Glomerular endothelial cell (primary cell): ENCODE results near the gene SPI1. TPM values are rescaled to one million over a fixed set of nuclear protein-coding genes. Genes with fewer than 3 reads are reported as not detected.
"Not testable (repeated sequence)": the region's sequence is repeated elsewhere in the genome, so short reads cannot be mapped to it uniquely, and the experiment has no call there.

ENCODE experiments used
- DNase-seq: peaks from one replicate; pipeline ENCODE4 v3.0.0-alpha.2; 2011; ENCODE audit warnings: low read depth, low spot score; ENCODE audit errors: extremely low read depth
- total RNA-seq: library from RNA; depleted of rRNA; stranded (reverse); fragments of >200 nt; gene quantifications from 2 replicates; pipeline ENCODE4 v1.2.3, GENCODE V29; 2015

Gene SPI1
- total RNA-seq, 1 donor from 2014 or later: not detected

- DNase-seq: no peak
Measured at GRCh38 chr11:47328449-47329390, 49.6 kb downstream of the SPI1 start.

- DNase-seq: no peak
Measured at GRCh38 chr11:47327949-47328348, 50.4 kb downstream of the SPI1 start.

- DNase-seq: no peak
Measured at GRCh38 chr11:47327025-47327424, 51.3 kb downstream of the SPI1 start.

- DNase-seq: no peak
Measured at GRCh38 chr11:47326198-47326597, 52.1 kb downstream of the SPI1 start.

GRCh38 chr11:47325271-47326041 lies 52.9 kb downstream of the SPI1 start:
- no peak for DNase-seq

GRCh38 chr11:47324520-47324919 lies 53.8 kb downstream of the SPI1 start:
- DNase-seq: no peak

GRCh38 chr11:47318166-47318565 lies 60.2 kb downstream of the SPI1 start:
- DNase-seq: no peak

GRCh38 chr11:47317064-47317828 lies 61.1 kb downstream of the SPI1 start:
- no peak for DNase-seq

- not testable (repeated sequence) for DNase-seq
Measured at GRCh38 chr11:47316501-47316900, 61.8 kb downstream of the SPI1 start.

GRCh38 chr11:47314992-47315391 lies 63.4 kb downstream of the SPI1 start:
- no peak for DNase-seq

GRCh38 chr11:47308050-47308823 lies 70.1 kb downstream of the SPI1 start:
- DNase-seq: no peak

GRCh38 chr11:47306484-47306844 lies 71.9 kb downstream of the SPI1 start:
- DNase-seq: no peak

GRCh38 chr11:47305734-47306483 lies 72.4 kb downstream of the SPI1 start:
- DNase-seq: no peak

Other genes starting within 250 kb of the SPI1 start
- gene ARFGAP2, start 201.7 kb downstream of the SPI1 start, total RNA-seq: 91.4 and 105 TPM in 2 replicates
- 16.8 and 21.6 TPM in 2 replicates for gene PACSIN3, start 192.1 kb downstream of the SPI1 start, total RNA-seq
- gene DDB2, start 163.6 kb downstream of the SPI1 start, total RNA-seq: 61.0 and 74.7 TPM in 2 replicates
- 29.9 and 53.1 TPM in 2 replicates for gene ACP2, start 129.7 kb downstream of the SPI1 start, total RNA-seq
- gene NR1H3, start 120.6 kb downstream of the SPI1 start, total RNA-seq: 4.1 and 7.6 TPM in 2 replicates
- gene MADD, start 108.4 kb downstream of the SPI1 start, total RNA-seq: 28.1 and 39.7 TPM in 2 replicates
- gene MYBPC3, start 25.8 kb downstream of the SPI1 start, total RNA-seq: not detected in 2 replicates
- gene SLC39A13, start 30.0 kb upstream of the SPI1 start, total RNA-seq: 118 and 133 TPM in 2 replicates
- 143 and 156 TPM in 2 replicates for gene PSMC3, start 47.9 kb upstream of the SPI1 start, total RNA-seq
- not detected in 2 replicates for gene RAPSN, start 70.6 kb upstream of the SPI1 start, total RNA-seq
- gene CELF1, start 174.6 kb upstream of the SPI1 start, total RNA-seq: 60.1 and 106 TPM in 2 replicates
- gene PTPMT1, start 187.1 kb upstream of the SPI1 start, total RNA-seq: 125 and 126 TPM in 2 replicates
- gene KBTBD4, start 200.4 kb upstream of the SPI1 start, total RNA-seq: 20.9 and 26.7 TPM in 2 replicates
- gene NDUFS3, start 200.5 kb upstream of the SPI1 start, total RNA-seq: 61.5 and 71.2 TPM in 2 replicates
- gene FAM180B, start 208.1 kb upstream of the SPI1 start, total RNA-seq: not detected in 2 replicates
- 0.29 and 1.3 TPM in 2 replicates for gene C1QTNF4, start 215.9 kb upstream of the SPI1 start, total RNA-seq